GM12891 (cell line): ENCODE results near the gene SERBP1.
A peak's percentile ranks its signal among the peaks of the same experiment; 100 is the strongest.

Experiments used
- POLR2A ChIP-seq: IDR thresholded peaks from 2 replicates; pipeline ENCODE4 v1.6.1; 2011; ENCODE audit warnings: low read depth, low read length, control low read depth
- TAF1 ChIP-seq: IDR thresholded peaks from 2 replicates; pipeline ENCODE4 v1.6.1; 2011; ENCODE audit warnings: low read depth, low read length, control low read depth

DNA sequence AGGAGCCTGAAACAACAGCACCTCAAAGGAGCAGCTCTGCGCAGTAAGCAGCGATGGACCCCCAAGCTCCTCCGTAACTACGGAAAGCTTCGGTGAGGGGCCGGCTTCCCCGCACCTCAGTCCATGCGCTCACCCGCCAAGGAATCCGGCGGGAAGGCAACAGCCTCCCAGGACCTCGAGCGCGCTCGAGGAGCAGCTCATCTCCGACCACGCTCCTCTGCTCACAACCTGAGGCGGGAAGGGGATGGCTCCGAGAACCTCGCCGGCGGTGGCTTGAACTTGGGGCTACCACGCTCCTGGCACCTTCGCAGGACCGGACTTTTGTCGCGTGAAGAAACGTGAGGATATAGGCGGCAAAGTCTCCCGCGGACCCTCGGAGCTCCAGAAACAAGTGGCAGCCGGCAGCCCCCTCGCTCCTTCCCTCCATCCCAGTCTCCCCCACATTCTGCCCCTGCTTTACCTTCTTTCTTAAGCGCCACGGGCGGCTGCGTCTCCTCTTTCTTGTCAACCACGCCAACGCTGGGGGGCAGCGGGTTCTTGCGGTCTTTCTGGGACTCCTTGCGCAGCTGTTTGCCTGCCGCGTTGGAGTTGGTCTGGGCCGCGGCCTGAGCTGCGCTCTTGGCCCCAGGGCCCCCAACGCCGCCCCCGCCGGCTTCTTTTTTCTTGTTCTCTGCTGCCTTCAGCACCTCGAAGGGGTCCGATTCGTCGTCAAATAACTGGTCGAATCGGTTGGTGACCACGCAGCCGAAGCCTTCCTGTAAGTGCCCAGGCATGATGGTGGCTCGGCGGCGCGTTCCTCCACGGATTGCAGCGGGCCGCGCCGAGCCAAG lies 459 bp downstream of the SERBP1 start:
- no peak for TF ChIP-seq POLR2A
- peak; percentile 83; the same call in 1 of the 2 replicates for TF ChIP-seq TAF1
